Osteoblast (primary cell): ENCODE results near the gene MAP2K4. TPM values are rescaled to one million over a fixed set of nuclear protein-coding genes. Genes with fewer than 3 reads are reported as not detected.

Experiments used
- DNase-seq: peaks from one replicate; pipeline ENCODE4 v3.0.0; 2011; ENCODE audit warnings: low spot score, mixed read lengths; ENCODE audit not compliant: insufficient read length; ENCODE audit errors: missing footprints
- H2AFZ ChIP-seq: 2 replicates; pipeline ENCODE4 v1.6.0; 2011; ENCODE audit warnings: mild to moderate bottlenecking, low read length
- H3K27ac ChIP-seq: 2 replicates; pipeline ENCODE4 v1.5.1; 2011; ENCODE audit warnings: mild to moderate bottlenecking, low read depth, low read length, moderate library complexity
- H3K27me3 ChIP-seq: 2 replicates; pipeline ENCODE4 v1.6.0; 2012; ENCODE audit warnings: mild to moderate bottlenecking, control low read depth, inconsistent platforms, low read length, moderate library complexity; ENCODE audit not compliant: insufficient read depth
- H3K36me3 ChIP-seq: 2 replicates; pipeline ENCODE4 v1.5.1; 2011; ENCODE audit warnings: mild to moderate bottlenecking, low read length, control low read depth, moderate library complexity; ENCODE audit not compliant: insufficient read depth
- H3K4me1 ChIP-seq: 2 replicates; pipeline ENCODE4 v1.5.1; 2011; ENCODE audit warnings: mild to moderate bottlenecking, low read length, control low read depth, moderate library complexity; ENCODE audit not compliant: insufficient read depth
- H3K4me2 ChIP-seq: 2 replicates; pipeline ENCODE4 v1.6.0; 2011; ENCODE audit warnings: mild to moderate bottlenecking, low read length; ENCODE audit not compliant: insufficient read depth
- H3K4me3 ChIP-seq: fragments of 200-600 bp; sonication (generic); 3 replicates; pipeline ENCODE4 v1.5.1; 2012; ENCODE audit warnings: mild to moderate bottlenecking, low read length, inconsistent platforms; ENCODE audit not compliant: insufficient read depth
- H3K79me2 ChIP-seq: 2 replicates; pipeline ENCODE4 v1.6.0; 2012; ENCODE audit warnings: mild to moderate bottlenecking, low read length, control low read depth, inconsistent platforms; ENCODE audit not compliant: insufficient read depth
- H3K9me3 ChIP-seq: 2 replicates; pipeline ENCODE4 v1.5.1; 2011; ENCODE audit warnings: low read depth, low read length, control low read depth
- H4K20me1 ChIP-seq: 2 replicates; pipeline ENCODE4 v1.6.0; 2012; ENCODE audit warnings: mild to moderate bottlenecking, low read length, control low read depth; ENCODE audit not compliant: insufficient read depth
- CTCF ChIP-seq: IDR thresholded peaks from 2 replicates; pipeline ENCODE4 v1.5.1; 2011; ENCODE audit warnings: mild to moderate bottlenecking, low read depth, low read length, moderate library complexity; ENCODE audit errors: extremely low read depth
- total RNA-seq: library from RNA; depleted of rRNA; stranded (reverse); fragments of >200 nt; gene quantifications from 2 replicates; pipeline ENCODE4 v1.2.3, GENCODE V29; 2012

MAP2K4 gene
- total RNA-seq, 1 donor = 40.9 TPM

- no peak overlapping the region for H3K27ac ChIP-seq
- H3K27me3 ChIP-seq = no peaks in the 10 kb centered on the region
- peaks cover 4% of the 10 kb centered on the region for H4K20me1 ChIP-seq
- peaks cover 2% of the 10 kb centered on the region for H3K79me2 ChIP-seq
- no peak overlapping the region for H2AFZ ChIP-seq
- no peak for DNase-seq
- no peak overlapping the region for H3K4me2 ChIP-seq
- no peak for TF ChIP-seq CTCF
- H3K4me1 ChIP-seq = peaks cover 3% of the 10 kb centered on the region
- peaks cover 50% of the 10 kb centered on the region for H3K36me3 ChIP-seq
- H3K9me3 ChIP-seq = no peaks in the 10 kb centered on the region
- no peak overlapping the region for H3K4me3 ChIP-seq
Measured at GRCh38 chr17:11981862-11982261, 38.8 kb upstream of the MAP2K4 start.

- no peaks in the 10 kb centered on the region for H3K9me3 ChIP-seq
- no peak for TF ChIP-seq CTCF
- DNase-seq = no peak
- H4K20me1 ChIP-seq = peaks cover 5% of the 10 kb centered on the region
- H3K27me3 ChIP-seq = no peaks in the 10 kb centered on the region
- H3K4me3 ChIP-seq = no peak overlapping the region
- no peak overlapping the region for H2AFZ ChIP-seq
- peaks cover 2% of the 10 kb centered on the region for H3K79me2 ChIP-seq
- peaks cover 4% of the 10 kb centered on the region for H3K4me1 ChIP-seq
- H3K4me2 ChIP-seq = peak overlapping the region; percentile 20
- no peak overlapping the region for H3K27ac ChIP-seq
- peaks cover 46% of the 10 kb centered on the region for H3K36me3 ChIP-seq
Measured at GRCh38 chr17:11986179-11986941, 34.3 kb upstream of the MAP2K4 start.

- DNase-seq = peak; percentile 78
- Histone ChIP-seq H3K4me1 (peaks cover 4% of the 10 kb centered on the region), H3K27ac (no peak overlapping the region), H4K20me1 (peaks cover 5% of the 10 kb centered on the region), H3K4me2 (peak overlapping the region; percentile 20), H2AFZ (no peak overlapping the region), H3K9me3 (no peaks in the 10 kb centered on the region), H3K27me3 (no peaks in the 10 kb centered on the region), H3K36me3 (peaks cover 51% of the 10 kb centered on the region), H3K4me3 (no peak overlapping the region), H3K79me2 (peaks cover 2% of the 10 kb centered on the region)
- TF ChIP-seq CTCF = peak; percentile 51
Measured at GRCh38 chr17:11986942-11987329, 33.7 kb upstream of the MAP2K4 start.

- Histone ChIP-seq H3K4me3 (no peak overlapping the region), H4K20me1 (peaks cover 5% of the 10 kb centered on the region), H3K4me1 (peaks cover 4% of the 10 kb centered on the region), H3K36me3 (peaks cover 34% of the 10 kb centered on the region), H3K27ac (no peak overlapping the region), H3K27me3 (no peaks in the 10 kb centered on the region), H3K79me2 (peaks cover 2% of the 10 kb centered on the region), H2AFZ (no peak overlapping the region), H3K9me3 (no peaks in the 10 kb centered on the region), H3K4me2 (no peak overlapping the region)
- no peak for TF ChIP-seq CTCF
- no peak for DNase-seq
Measured at GRCh38 chr17:11990363-11990983, 30.2 kb upstream of the MAP2K4 start.
